T1000 (cell line): Measurements from ENCODE around the gene SMCO1.
"Not testable (repeated sequence)": the region's sequence is repeated elsewhere in the genome, so short reads cannot be mapped to it uniquely, and the experiment has no call there.

Experiments
- DNase-seq: peaks from one replicate; lab custom pipeline; 2025; ENCODE audit warnings: mixed read lengths; lab: John Stamatoyannopoulos, UW

Gene SMCO1, protein sequence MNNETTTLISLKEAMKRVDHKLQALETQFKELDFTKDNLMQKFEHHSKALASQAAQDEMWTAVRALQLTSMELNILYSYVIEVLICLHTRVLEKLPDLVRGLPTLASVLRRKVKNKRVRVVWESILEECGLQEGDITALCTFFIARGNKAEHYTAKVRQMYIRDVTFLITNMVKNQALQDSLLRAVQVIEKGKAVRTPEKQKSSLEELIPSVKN

DNA sequence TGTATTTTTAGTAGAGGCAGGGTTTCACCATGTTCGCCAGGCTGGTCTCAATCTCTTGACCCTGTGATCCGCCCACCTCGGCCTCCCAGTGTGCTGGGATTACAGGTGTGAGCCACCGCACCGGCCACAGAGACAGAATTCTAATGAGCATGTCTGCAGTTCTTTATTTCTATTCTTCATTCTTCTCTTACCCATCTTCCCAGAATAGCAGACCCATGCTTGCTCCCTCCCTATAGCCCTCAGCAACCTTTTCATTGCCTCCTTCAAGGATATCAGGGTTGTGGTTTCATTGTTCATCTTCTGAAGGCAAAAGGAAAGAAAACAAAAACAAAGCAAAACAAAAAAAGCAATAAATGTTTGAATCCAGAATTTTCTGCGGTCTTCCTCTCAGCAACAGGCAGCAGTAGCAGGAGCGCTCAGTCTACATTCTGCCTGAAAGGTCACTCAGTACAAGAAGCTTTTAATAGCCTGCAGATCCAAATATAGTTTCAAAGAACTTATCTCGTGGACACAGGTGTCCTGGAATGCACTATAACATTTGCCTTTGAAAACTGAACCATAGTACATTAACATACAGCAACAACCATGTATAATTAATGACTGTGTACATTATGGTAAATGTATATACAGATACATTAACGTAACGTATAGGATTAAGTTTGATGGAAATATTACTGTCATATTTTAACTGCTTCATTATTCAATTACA lies at the start of gene SMCO1:
TSS of gene SMCO1 (minus strand) at position 434 of the 709 bp plus-strand sequence. CDS start at position 297, 137 bp downstream.
- no peak for DNase-seq

GRCh38 chr3:196563721-196564225 lies 48.6 kb upstream of the SMCO1 start:
- no peak for DNase-seq

DNA sequence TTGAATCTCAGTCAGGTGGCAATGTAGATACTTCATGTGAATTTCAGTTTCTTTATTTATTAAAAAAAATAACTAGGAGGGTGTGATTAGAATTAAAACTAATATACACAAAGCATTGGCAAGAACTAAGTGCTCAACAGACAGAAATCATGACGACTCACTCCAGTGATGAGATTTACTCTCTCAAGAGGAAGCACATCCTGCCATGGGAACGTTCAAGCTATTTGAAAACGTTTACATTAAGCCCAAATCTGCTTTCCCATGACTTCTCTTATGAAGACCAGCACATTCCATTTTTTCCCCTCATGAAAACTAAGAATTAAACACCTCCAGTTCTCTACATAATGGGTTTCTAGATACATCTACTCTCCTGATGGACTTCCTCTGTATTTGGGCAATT lies 44.7 kb upstream of the SMCO1 start:
- no peak for DNase-seq

- DNase-seq, result no peak
Measured at GRCh38 chr3:196558476-196558875, 43.3 kb upstream of the SMCO1 start.

- DNase-seq, result no peak
Measured at GRCh38 chr3:196557236-196557635, 42.1 kb upstream of the SMCO1 start.

DNA sequence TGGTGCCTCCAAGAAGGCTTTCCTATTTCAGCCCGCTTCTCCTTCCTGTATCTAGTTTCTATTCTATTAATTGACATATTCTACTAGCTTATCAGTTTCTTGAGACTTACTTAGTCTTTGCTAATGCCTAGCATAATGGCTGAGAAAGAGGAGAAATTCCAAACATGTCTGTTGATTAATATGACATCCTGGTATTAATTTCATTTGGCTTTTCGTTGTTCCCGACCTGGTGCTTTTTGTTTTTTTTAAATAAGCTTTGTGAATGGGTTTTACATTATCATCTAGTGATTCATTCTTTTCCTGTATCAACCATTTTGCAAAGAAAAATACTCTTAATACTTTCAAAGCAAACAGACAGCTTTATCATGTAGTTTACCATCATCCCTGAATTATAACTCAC lies 40.1 kb upstream of the SMCO1 start:
- no peak for DNase-seq

DNA sequence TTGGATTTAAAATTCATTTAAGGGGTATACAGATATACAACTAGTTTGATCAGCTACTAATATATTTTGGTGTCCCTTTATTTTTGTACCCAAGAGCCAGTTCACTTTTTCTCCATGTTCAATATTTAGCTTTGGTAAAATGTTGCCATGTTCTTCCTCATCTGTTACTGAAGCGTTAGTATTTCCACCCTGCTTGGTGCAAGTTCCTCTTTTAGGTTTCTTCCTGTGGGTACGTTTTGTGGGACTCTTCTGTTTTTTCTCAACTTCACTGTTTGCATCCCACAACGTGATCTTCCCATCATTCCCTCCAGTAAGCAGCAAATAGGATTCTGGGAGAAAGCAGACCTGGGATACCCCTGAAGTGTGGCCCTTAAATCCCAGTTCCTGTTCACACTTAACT lies 39.1 kb upstream of the SMCO1 start:
- DNase-seq, result no peak

- no peak for DNase-seq
Measured at GRCh38 chr3:196553551-196553950, 38.4 kb upstream of the SMCO1 start.

- no peak for DNase-seq
Measured at GRCh38 chr3:196552253-196552652, 37.1 kb upstream of the SMCO1 start.

DNA sequence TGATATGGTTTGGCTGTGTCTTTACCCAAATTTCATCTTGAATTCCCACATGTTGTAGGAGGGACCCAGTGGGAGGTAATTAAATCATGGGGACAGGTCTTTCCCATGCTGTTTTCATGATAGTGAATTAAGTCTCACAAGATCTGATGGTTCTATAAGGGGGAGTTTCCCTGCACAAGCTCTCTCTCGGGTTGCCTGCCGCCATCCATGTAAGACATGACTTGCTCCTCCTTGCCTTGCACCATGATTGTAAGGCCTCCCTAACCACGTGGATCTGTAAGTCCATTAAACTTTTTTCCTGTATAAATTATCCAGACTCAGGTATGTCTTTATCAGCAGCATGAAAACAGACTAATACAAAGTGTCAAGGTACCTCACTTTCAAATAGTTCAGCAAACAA lies 35.0 kb upstream of the SMCO1 start:
- not testable (repeated sequence) for DNase-seq

GRCh38 chr3:196549312-196549711 lies 34.2 kb upstream of the SMCO1 start:
- DNase-seq, result not testable (repeated sequence)

- DNase-seq, result no peak
Measured at GRCh38 chr3:196547067-196547466, 31.9 kb upstream of the SMCO1 start.

DNA sequence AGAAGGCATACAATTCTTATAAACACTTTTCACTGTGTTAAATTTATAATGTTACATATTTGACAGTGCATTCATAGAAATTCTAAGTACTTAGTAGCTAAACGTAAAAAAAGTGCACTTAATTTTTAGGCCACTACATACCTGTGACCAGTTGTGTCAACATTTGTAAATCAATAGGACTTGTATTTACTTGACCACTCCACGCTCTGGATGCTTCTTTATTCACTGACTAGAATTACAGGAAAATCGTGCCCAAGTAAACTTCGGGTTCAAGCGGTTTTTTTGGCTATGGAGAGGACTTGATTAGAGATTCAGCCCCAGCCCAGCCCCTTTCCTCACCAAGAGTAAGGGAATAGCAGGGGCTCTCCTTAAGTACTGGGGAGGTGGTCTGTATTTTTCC lies 31.4 kb upstream of the SMCO1 start:
- no peak for DNase-seq

DNA sequence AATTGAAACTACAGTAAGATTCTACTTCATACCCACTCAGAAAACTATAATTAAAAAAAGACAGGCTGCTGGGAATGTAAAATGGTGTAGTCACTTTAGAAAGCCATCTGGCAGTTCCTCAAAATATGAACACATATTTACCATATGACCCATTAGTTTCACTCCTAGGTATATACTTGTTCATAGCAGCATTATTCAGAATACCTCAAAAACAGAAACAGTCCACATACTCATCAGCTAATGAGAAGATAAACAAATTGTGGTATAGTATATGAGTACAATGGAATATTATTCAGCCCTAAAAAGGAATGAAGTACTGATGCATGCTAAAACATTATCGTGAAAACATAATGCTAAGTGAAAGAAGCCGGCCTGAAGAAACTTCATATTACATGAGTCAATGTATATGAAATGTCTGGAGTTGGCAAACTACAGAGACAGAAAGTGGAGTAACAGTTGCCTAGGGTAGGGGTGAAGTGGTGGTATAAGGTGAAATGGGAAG lies 29.4 kb upstream of the SMCO1 start:
- DNase-seq, result no peak

GRCh38 chr3:196541684-196542445 lies 26.7 kb upstream of the SMCO1 start:
- no peak for DNase-seq

GRCh38 chr3:196537319-196537984 lies 22.3 kb upstream of the SMCO1 start:
- no peak for DNase-seq

- DNase-seq, result no peak
Measured at GRCh38 chr3:196533260-196533681, 18.1 kb upstream of the SMCO1 start.

GRCh38 chr3:196531418-196531817 lies 16.3 kb upstream of the SMCO1 start:
- no peak for DNase-seq

DNA sequence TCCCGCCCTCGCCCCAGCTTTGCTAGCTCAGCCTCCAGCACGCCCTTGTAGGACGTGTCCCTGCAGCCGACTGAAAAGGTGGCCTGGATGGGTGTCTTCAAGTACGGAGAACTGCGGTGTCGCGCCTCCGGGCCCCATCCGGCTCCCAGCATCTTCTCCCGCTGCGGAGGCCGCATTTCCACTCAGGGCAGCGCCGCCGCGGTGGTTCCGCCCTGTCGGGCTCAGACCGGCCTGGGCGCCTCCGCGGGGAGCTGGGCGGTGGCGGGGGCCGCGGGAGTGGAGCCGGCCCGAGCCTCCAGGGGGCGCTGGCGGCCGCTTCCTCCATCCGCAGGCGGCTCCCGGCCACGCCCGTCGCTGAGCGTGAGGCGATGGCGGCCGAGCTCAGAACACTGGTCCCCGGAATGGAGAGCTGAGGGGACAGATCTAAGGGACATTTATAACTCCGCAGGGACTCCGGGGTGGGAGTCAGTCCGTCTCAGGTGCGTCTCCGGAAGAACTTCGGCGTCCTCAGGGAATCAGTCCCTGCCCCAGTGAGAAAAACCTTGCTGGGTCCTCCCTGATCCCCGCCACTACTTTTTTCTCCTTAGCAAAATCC lies 13.6 kb upstream of the SMCO1 start:
- no peak for DNase-seq

DNA sequence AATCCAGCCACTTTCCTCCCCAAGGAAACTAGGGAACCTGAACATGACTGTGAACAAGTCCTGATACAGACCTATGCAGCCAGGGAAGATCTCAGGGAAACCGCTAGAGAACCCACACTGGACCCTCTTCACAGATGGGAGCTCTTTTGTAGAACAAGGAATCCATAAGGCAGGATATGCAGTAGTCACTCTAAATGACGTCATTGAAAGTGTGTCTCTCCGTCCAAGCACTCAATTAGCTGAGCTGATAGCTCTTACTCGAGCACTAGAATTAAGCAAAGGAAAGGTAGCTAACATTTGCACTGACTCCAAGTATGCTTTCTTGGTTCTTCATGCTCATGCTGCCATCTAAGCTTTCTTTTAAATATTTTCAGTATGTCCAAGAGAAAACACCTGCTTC lies 10.0 kb upstream of the SMCO1 start:
- DNase-seq, result no peak

GRCh38 chr3:196524527-196524926 lies 9.4 kb upstream of the SMCO1 start:
- DNase-seq, result no peak

DNA sequence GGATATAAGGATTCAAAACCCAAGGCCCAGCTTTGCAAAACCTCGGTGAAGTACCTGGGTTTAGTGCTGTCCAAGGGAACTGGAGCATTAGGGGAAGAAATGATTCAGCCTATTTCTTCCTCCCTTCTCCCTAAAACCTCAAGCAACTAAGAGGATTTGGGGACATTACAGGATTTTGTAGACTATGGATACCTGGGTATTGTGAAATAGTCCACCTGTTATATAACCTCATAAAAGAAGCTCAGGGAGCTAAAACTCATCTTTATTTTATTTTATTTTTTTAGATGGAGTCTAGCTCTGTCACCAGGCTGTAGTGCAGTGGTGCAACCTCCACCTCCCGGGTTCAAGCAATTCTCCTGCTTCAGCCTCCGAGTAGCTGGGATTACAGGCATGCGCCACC lies 8.7 kb upstream of the SMCO1 start:
- DNase-seq, result no peak
